ENCODE measurements around the gene PHB1.

- TF ChIP-seq CTCF (IDR thresholded peaks at IDR 0.05) (no peak), POLR2A (IDR thresholded peaks at IDR 0.05) (no peak), EP300 (IDR thresholded peaks at IDR 0.05) (no peak)
Observed at GRCh38 chr17:49388290-49388640, 26.4 kb downstream of the PHB1 start.

Measured in gastroesophageal sphincter (tissue), 3 donors.